ENCODE data around the gene SLC45A2. TPM values are rescaled to one million over a fixed set of nuclear protein-coding genes. Genes with fewer than 3 reads are reported as not detected.

SLC45A2 gene
- polyA plus RNA-seq, 1 of the 3 experiments (the other 2 are of a cell fraction): 0.02 TPM

GRCh38 chr5:34031966-34032365 lies 47.5 kb upstream of the SLC45A2 start:
- H3K27ac ChIP-seq (ENCODE audit: low read depth in 2 of 2, low read length in 1 of 2): no peak overlapping the region
- peaks cover 4% of the 10 kb centered on the region for H3F3A ChIP-seq (replicated peaks; ENCODE audit: insufficient read depth)
- H3K4me2 ChIP-seq: no peak overlapping the region
- no peaks in the 10 kb centered on the region for H3K4me1 ChIP-seq (ENCODE audit: control insufficient read depth in 1 of 2, insufficient read depth in 2 of 2, low read depth in 1 of 2, low read length in 1 of 2)
- no peak overlapping the region for H3K4me3 ChIP-seq (ENCODE audit: low read depth in 2 of 2, low read length in 1 of 2)
- ChIA-PET CTCF (no interaction called here), POLR2A (no interaction called here)
- no peaks in the 10 kb centered on the region for H3K9me3 ChIP-seq
- 81% methylated on average over 3 of the region's 3 CpGs for WGBS (ENCODE audit: low lambda C conversion rate)
- H3K9ac ChIP-seq: no peak overlapping the region
- H4K20me1 ChIP-seq (ENCODE audit: insufficient read depth): no peaks in the 10 kb centered on the region
- H3K9me2 ChIP-seq: no peaks in the 10 kb centered on the region
- H3K36me3 ChIP-seq (replicated peaks in 1 of 2; ENCODE audit: control insufficient read depth in 1 of 2, insufficient read depth in 2 of 2, low read length in 1 of 2): peaks cover 0 to 6% of the 10 kb centered on the region in 2 experiments
- TF ChIP-seq PBX3 (IDR thresholded peaks at IDR 0.05) (no peak), MEF2A (IDR thresholded peaks at IDR 0.05; ENCODE audit: borderline replicate concordance, low read depth) (no peak), EZH2phosphoT487 (IDR thresholded peaks at IDR 0.05; ENCODE audit: borderline replicate concordance, low read depth) (no peak), SIN3A (IDR thresholded peaks at IDR 0.05; ENCODE audit: borderline replicate concordance, low read depth, low read length) (no peak), FOXJ3 (CRISPR knock-in tag; IDR thresholded peaks at IDR 0.05) (no peak), FOSL2 (IDR thresholded peaks at IDR 0.05; ENCODE audit: borderline replicate concordance, low read depth) (no peak), TEAD4 (IDR thresholded peaks at IDR 0.05; ENCODE audit: borderline replicate concordance, insufficient read depth) (no peak), ELF1 (IDR thresholded peaks at IDR 0.05) (no peak), TAF1 (IDR thresholded peaks at IDR 0.05; ENCODE audit: borderline replicate concordance, low read depth, low read length) (no peak)
- TF ChIP-seq, protein P1, sequence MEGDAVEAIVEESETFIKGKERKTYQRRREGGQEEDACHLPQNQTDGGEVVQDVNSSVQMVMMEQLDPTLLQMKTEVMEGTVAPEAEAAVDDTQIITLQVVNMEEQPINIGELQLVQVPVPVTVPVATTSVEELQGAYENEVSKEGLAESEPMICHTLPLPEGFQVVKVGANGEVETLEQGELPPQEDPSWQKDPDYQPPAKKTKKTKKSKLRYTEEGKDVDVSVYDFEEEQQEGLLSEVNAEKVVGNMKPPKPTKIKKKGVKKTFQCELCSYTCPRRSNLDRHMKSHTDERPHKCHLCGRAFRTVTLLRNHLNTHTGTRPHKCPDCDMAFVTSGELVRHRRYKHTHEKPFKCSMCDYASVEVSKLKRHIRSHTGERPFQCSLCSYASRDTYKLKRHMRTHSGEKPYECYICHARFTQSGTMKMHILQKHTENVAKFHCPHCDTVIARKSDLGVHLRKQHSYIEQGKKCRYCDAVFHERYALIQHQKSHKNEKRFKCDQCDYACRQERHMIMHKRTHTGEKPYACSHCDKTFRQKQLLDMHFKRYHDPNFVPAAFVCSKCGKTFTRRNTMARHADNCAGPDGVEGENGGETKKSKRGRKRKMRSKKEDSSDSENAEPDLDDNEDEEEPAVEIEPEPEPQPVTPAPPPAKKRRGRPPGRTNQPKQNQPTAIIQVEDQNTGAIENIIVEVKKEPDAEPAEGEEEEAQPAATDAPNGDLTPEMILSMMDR (IDR thresholded peaks at IDR 0.05): no peak
- DNase-seq: no peak
- no peak overlapping the region for H2AFZ ChIP-seq (ENCODE audit: low read depth)
- no peaks in the 10 kb centered on the region for H3K79me2 ChIP-seq (ENCODE audit: insufficient read depth)
- H3K27me3 ChIP-seq (ENCODE audit: insufficient read depth): no peaks in the 10 kb centered on the region

- POLR2A ChIA-PET: no interaction called here
- CTCF ChIA-PET: interaction anchor here (0.9 kb wide), 1 partner anchor 9 kb away, joined by 3 read pairs; no protein-coding TSS in a partner anchor
- DNase-seq: no peak
Observed at GRCh38 chr5:34031117-34031516, 46.6 kb upstream of the SLC45A2 start.

More at GRCh38 chr5:34031117-34031516, 46.6 kb upstream of the SLC45A2 start:
- Histone ChIP-seq H3K4me2 (no peak overlapping the region), H3K79me2 (ENCODE audit: insufficient read depth) (no peaks in the 10 kb centered on the region), H4K20me1 (ENCODE audit: insufficient read depth) (no peaks in the 10 kb centered on the region), H3K9ac (no peak overlapping the region), H3K36me3 (replicated peaks in 1 of 2; ENCODE audit: control insufficient read depth in 1 of 2, insufficient read depth in 2 of 2, low read length in 1 of 2) (peaks cover 0 to 11% of the 10 kb centered on the region in 2 experiments), H3K4me1 (ENCODE audit: control insufficient read depth in 1 of 2, insufficient read depth in 2 of 2, low read depth in 1 of 2, low read length in 1 of 2) (peaks cover 0 to under 1% of the 10 kb centered on the region in 2 experiments; a peak in 1 of 4 replicates), H3K27ac (ENCODE audit: low read depth in 2 of 2, low read length in 1 of 2) (no peak overlapping the region), H3K9me3 (no peaks in the 10 kb centered on the region), H3F3A (replicated peaks; ENCODE audit: insufficient read depth) (peaks cover 4% of the 10 kb centered on the region), H3K9me2 (no peaks in the 10 kb centered on the region), H3K4me3 (ENCODE audit: low read depth in 2 of 2, low read length in 1 of 2) (no peak overlapping the region), H3K27me3 (ENCODE audit: insufficient read depth) (no peaks in the 10 kb centered on the region), H2AFZ (ENCODE audit: low read depth) (no peak overlapping the region)
- WGBS (ENCODE audit: low lambda C conversion rate): 82% methylated on average over 2 of the region's 2 CpGs
- TF ChIP-seq GATA2 (CRISPR knock-in tag; IDR thresholded peaks at IDR 0.05) (no peak), POLR2AphosphoS5 (IDR thresholded peaks at IDR 0.05; ENCODE audit: low read depth, low read length) (no peak), MXI1 (IDR thresholded peaks at IDR 0.05; ENCODE audit: low read depth, low read length) (no peak), TCF12 (IDR thresholded peaks at IDR 0.05) (no peak), FOXJ3 (CRISPR knock-in tag; IDR thresholded peaks at IDR 0.05) (no peak), EZH2phosphoT487 (IDR thresholded peaks at IDR 0.05; ENCODE audit: borderline replicate concordance, low read depth) (no peak)
- TF ChIP-seq, protein P2, sequence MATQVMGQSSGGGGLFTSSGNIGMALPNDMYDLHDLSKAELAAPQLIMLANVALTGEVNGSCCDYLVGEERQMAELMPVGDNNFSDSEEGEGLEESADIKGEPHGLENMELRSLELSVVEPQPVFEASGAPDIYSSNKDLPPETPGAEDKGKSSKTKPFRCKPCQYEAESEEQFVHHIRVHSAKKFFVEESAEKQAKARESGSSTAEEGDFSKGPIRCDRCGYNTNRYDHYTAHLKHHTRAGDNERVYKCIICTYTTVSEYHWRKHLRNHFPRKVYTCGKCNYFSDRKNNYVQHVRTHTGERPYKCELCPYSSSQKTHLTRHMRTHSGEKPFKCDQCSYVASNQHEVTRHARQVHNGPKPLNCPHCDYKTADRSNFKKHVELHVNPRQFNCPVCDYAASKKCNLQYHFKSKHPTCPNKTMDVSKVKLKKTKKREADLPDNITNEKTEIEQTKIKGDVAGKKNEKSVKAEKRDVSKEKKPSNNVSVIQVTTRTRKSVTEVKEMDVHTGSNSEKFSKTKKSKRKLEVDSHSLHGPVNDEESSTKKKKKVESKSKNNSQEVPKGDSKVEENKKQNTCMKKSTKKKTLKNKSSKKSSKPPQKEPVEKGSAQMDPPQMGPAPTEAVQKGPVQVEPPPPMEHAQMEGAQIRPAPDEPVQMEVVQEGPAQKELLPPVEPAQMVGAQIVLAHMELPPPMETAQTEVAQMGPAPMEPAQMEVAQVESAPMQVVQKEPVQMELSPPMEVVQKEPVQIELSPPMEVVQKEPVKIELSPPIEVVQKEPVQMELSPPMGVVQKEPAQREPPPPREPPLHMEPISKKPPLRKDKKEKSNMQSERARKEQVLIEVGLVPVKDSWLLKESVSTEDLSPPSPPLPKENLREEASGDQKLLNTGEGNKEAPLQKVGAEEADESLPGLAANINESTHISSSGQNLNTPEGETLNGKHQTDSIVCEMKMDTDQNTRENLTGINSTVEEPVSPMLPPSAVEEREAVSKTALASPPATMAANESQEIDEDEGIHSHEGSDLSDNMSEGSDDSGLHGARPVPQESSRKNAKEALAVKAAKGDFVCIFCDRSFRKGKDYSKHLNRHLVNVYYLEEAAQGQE (IDR thresholded peaks at IDR 0.05; ENCODE audit: low read depth, low read length): no peak
- TF ChIP-seq, protein P1 (IDR thresholded peaks at IDR 0.05): no peak
